GM21576 (cell line): ENCODE measurements around the gene RBM10.
"Not testable (repeated sequence)": the region's sequence is repeated elsewhere in the genome, so short reads cannot be mapped to it uniquely, and the experiment has no call there.

Experiments
- ATAC-seq: cut with Tn5 transposase; IDR thresholded peaks from one replicate; pipeline ENCODE4 v1.9.1; 2021; ENCODE audit warnings: mild to moderate bottlenecking, moderate library complexity; ENCODE audit not compliant: unreplicated experiment

Gene RBM10, protein sequence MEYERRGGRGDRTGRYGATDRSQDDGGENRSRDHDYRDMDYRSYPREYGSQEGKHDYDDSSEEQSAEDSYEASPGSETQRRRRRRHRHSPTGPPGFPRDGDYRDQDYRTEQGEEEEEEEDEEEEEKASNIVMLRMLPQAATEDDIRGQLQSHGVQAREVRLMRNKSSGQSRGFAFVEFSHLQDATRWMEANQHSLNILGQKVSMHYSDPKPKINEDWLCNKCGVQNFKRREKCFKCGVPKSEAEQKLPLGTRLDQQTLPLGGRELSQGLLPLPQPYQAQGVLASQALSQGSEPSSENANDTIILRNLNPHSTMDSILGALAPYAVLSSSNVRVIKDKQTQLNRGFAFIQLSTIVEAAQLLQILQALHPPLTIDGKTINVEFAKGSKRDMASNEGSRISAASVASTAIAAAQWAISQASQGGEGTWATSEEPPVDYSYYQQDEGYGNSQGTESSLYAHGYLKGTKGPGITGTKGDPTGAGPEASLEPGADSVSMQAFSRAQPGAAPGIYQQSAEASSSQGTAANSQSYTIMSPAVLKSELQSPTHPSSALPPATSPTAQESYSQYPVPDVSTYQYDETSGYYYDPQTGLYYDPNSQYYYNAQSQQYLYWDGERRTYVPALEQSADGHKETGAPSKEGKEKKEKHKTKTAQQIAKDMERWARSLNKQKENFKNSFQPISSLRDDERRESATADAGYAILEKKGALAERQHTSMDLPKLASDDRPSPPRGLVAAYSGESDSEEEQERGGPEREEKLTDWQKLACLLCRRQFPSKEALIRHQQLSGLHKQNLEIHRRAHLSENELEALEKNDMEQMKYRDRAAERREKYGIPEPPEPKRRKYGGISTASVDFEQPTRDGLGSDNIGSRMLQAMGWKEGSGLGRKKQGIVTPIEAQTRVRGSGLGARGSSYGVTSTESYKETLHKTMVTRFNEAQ

DNA sequence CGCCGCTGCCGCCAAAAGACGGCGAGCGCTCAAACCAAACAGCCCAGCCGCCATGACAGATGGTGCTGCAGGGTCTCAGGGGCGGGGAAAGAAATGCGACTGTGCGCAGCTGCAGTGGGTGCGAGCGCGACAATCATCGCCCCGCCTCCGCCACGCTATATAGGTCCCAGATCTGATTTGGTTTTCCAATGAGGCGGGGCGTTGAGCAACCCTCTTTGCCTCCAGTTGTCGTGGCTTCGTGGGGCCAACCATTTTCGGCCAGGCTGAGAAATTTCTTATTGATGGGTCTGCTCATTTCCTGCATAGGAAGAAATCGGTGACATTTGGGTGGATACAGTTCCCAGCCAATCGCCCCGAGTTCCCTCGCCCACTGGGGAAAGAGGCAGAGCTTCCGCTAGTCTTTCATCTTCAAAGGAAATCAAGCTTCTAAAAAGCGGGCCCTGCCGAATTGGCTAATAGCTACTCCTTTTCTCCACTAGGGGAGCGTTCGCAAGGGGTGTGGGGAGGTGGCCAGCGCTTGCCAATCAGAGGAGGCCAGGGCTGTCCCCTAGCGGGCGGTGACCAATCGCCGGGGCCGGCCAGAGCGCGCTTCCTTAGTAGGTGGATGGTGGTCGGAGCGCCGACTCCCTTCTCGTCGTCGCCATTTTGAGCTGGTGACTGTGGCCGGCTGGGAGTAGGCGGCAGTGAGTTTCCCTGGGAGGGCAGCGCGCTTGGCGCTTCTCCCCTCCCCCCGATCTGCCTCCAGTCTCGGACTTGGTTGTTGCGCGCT lies at the start of gene RBM10, which contains the start of gene NDUFB11:
RBM10 (plus strand) TSS at position 596 of the 769 bp plus-strand sequence. CDS start 2,261 bp downstream, outside the sequence.
NDUFB11 (minus strand) TSS at position 77 of the 769 bp plus-strand sequence; CDS start at position 54, 23 bp downstream.
- ATAC-seq, result peak; percentile 77

- no peak for ATAC-seq
Observed at GRCh38 chrX:47097018-47097417, 48.0 kb upstream of the RBM10 start.

GRCh38 chrX:47098338-47099094 lies 46.5 kb upstream of the RBM10 start:
- ATAC-seq, result no peak

DNA sequence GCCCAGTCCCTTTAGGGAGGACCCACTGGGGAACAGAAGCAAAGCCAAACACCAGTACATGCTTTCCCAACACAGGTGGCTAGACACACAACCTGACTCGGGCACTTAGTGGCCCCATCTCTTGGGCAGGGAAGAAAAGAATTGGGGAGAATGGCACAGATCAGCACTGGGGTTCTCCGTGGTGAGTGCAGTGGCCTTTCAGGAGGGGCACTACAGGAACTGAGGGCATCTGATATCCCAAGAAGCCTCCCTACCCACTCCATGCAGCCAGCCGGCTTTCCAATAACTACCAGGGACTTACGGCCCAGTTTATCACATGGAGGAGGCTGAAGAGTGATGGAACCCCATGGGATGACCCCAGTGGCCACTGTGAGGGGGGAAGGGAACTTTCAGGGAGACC lies 43.8 kb upstream of the RBM10 start:
- ATAC-seq, result no peak

GRCh38 chrX:47110936-47111615 lies 33.9 kb upstream of the RBM10 start:
- not testable (repeated sequence) for ATAC-seq

DNA sequence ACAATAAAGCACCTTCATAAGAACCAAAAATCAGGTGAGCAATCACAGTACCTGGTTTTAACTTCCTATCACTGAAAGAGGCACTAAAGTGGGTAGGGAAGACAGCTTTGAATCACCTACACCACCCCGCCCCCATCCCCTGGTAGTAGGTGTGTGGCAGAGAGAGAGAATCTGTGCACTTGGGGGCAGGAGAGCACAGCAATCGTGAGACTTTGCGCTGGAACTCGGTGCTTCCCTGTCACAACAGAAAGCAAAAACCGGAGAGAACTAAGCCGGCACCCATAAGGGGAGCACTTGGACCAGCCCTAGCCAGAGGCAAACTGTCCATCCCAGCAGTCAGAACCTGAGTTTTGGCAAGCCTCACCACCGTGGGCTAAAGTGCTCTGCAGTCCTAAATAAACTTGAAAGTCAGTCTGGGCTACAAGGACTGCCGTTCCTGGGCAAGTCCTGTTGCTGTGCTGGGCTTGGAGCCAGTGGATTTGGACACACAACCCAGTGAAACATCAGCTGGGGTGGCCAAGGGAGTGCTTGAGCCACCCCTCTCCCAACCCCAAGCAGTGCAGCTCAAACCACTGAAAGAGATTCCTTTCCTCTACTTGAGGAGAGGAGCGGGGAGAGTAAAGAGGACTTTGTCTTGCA lies 32.6 kb upstream of the RBM10 start:
- no peak for ATAC-seq

DNA sequence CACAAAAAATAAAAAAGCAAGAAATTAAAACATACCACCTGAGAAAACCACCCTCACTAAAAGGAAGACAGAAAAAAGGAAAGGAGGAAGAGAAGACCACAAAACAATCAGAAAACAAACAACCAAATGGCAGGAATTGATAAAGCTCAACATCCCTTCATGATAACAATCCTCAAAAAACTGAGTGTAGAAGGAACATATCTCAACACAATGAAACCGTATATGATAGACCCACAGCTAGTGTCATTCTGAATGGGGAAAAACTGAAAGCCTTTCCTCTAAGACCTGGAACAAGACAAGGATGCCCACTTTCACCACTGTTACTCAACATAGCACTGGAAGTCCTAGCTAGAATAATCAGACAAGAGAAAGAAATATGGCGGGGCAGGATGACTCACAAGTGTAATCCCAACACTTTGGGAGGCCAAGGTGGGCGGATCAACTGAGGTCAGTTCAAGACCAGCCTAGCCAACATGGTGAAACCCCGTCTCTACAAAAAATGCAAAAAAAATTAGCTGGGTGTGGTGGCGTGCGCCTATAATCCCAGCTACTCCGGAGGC lies 28.4 kb upstream of the RBM10 start:
- ATAC-seq, result not testable (repeated sequence)

DNA sequence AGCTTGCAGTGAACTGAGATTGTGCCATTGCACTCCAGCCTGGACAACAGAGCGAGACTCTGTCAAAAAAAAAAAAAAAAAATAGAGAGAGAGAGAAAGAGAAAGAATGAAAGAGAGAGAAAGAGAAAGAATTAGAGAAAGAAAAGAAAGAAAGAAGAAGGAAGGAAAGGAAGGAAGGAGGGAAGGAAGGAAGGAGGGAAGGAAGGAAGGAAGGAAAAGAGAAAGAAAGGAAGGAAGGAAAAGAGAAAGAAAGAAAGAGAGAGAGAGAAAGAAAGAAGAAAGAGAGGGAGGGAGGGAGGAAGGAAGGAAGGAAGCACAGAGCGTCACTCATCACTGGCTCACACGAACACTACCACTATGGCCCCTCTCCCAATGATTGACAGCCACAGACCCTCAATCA lies 20.6 kb upstream of the RBM10 start:
- ATAC-seq, result not testable (repeated sequence)

DNA sequence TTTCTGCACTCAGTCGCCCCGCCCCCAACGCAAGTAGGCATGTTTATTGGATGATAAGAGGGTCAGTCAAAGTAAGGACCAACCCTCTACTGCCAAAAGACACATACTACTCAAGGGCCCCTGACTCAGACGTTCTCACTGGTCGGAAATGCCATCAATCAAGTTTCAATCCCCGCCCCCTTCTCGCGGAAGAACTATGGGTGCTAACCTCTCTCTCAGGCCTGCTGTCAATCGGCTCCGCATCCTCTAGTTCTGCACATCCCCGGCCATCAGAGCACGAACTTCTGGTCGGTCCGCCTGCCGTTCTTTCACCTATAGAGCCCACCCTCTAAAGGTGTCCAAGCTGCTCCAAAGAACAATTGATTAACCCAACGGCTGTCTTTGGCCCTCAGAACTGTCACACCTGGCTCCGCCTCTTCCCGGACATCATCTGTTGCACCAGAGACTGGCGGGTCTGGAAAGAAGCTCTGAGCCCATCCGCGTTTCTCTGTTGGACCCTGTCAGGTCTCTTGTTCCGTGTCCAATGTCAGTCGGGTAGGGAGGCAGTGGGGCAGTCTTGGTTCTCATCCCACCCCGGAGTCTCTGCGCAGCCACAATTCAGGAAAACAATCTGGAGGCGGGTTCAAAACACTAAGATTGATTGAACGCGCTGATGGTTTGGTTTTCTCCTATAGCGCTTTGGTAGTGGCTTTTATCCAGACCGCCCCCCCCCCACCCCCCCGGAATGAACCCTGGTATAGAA lies 15.7 kb upstream of the RBM10 start:
- peak; percentile 96 for ATAC-seq

- ATAC-seq, result no peak
Observed at GRCh38 chrX:47129899-47130358, 15.1 kb upstream of the RBM10 start.

DNA sequence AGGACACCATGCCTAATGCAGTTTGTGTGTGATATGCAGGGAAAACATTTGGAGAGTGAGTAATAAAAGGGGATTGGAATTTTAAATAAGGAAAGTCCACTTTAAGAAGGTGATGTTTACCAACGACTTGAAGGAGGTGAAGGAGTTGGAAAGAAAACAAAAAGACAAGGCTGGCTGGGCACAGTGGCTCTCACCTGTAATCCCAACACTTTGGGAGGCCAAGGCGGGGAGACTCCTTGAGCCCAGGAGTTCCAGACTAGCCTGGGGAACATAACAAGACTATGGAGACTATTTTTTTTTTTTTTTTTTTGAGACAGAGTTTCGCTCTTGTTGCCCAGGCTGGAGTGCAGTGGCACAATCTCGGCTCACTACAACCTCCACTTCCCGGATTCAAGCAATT lies 11.5 kb upstream of the RBM10 start:
- no peak for ATAC-seq

GRCh38 chrX:47135650-47136049 lies 9.4 kb upstream of the RBM10 start:
- not testable (repeated sequence) for ATAC-seq

DNA sequence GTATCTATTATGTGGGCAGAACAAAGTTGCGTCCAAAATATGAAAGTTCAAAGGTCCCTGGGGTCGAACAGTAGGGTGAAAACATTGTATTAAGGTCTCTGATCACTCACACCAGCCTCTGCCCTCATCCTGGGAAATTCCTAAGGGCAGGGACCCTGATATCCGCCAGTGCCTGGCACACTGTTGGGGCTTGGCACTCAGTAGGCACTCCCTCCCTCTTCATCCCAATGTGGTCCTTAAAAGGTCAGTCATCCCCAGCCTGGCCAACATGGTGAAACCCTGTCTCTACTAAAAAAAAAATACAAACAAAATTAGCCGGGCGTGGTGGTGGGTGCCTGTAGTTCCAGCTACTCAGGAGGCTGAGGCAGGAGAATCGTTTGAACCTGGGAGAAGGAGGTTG lies 6.8 kb upstream of the RBM10 start:
- ATAC-seq, result no peak

DNA sequence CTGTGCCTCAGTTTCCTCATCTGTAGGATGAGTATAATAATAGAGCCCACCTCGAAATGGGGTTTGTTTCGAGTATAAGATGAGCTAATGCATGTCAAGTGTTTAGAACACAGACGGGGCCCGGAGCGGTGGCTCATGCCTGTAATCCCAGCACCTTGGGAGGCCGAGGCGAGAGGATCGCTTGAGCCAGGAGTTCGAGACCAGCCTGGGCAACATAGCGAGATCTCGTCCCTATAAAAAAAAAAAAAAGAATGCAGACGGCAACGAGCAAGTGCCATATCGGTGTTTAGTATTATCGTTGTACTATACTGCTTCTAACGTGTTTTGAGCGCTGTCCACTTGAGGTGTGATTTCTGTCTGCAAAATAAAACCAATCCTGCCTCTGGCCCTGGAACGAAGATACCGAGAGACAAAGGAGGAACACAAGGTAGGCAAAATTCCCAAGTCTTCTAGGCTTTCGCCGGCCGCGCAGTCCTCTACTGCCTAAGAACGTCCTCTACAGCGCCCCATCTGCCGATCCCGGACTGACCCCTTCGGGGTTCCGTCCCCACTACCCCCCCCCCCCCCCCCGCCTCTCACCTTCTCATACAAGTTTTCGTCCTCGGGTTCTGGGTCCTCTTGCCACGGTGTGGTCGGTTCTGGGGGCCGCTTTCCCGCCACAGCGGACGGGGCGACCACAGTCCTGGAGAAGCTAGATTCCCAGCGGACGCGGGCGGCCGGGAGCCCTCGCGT lies 961 bp upstream of the RBM10 start:
- peak; percentile 8 for ATAC-seq

GRCh38 chrX:47145395-47146120 lies 537 bp downstream of the RBM10 start:
- peak; percentile 8 for ATAC-seq

DNA sequence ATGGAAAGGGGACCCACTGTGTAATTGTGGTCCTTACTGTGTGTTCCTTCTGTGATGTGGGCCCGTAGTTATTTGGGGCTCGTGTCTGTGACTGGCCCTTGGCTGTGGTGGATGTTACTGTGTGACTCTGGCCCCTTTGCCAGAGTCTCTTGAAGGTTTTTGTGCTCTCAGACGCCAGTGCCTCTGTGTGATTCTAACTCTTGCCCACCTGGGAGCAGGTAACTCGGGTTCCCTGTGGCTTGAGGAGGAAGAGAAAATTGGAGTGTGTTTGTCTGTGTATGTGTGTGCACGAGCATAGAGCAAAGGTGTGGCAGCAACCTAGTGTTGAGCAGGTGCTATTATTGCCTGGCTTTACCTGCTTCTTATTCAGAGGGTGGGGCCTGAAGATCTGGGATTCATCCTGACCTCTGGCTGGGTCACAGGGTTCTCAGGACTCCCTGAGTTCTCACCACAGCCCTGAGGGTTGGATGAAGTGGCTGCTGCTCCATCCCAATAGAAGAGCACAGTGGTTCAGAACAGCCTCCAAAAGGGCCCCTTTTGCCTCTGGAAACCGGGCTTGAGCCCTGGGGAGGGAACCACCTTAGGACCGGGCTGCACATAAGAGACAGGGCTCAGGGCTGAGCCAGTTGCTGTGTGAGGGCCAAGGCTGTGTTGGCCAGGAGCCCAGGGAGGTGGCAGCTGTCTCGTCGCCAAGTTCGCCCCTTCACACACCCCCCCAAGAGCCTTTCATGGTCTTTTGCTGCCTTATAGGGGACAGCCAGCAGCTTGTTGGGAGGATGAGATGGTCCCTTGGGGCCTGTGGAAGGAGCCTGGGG lies 1.3 kb downstream of the RBM10 start:
- no peak for ATAC-seq
